ENCODE measurements around the gene GRID1.

The GRID1 gene

GRCh38 chr10:85961479-85962067, 405.0 kb downstream of the GRID1 start:
- TF ChIP-seq PATZ1 (tag by site-specific recombination; IDR thresholded peaks at IDR 0.05) (no peak), ZNF366 (tag by site-specific recombination; conservative IDR thresholded peaks at IDR 0.05) (peak; percentile 98), PRDM10 (tag by site-specific recombination; IDR thresholded peaks at IDR 0.05) (no peak)

GRCh38 chr10:85961073-85961472, 405.5 kb downstream of the GRID1 start:
- Histone ChIP-seq H3K27ac (ENCODE audit: extremely low read depth, low read depth, low read length) (no peak overlapping the region), H3K36me3 (ENCODE audit: control insufficient read depth in 2 of 2, insufficient read depth in 1 of 2, low read length in 2 of 2) (no peaks in the 10 kb centered on the region), H3K4me3 (ENCODE audit: low read depth, low read length) (no peak overlapping the region), H3K4me1 (ENCODE audit: control insufficient read depth, insufficient read depth, low read length) (no peaks in the 10 kb centered on the region), H3K9me3 (ENCODE audit: control insufficient read depth, insufficient read depth, low read depth, low read length) (no peaks in the 10 kb centered on the region)
- TF ChIP-seq ZNF624 (tag by site-specific recombination; IDR thresholded peaks at IDR 0.05) (no peak), TCF7L2 (IDR thresholded peaks at IDR 0.05; ENCODE audit: borderline replicate concordance, low read depth, low read length) (no peak), ZNF548 (tag by site-specific recombination; IDR thresholded peaks at IDR 0.05) (no peak), ZNF449 (tag by site-specific recombination; IDR thresholded peaks at IDR 0.05) (no peak), ZNF416 (tag by site-specific recombination; IDR thresholded peaks at IDR 0.05) (no peak), ZNF521 (tag by site-specific recombination; IDR thresholded peaks at IDR 0.05) (no peak), ZNF148 (tag by site-specific recombination; IDR thresholded peaks at IDR 0.05; ENCODE audit: borderline replicate concordance) (no peak), ZNF677 (tag by site-specific recombination; IDR thresholded peaks at IDR 0.05) (no peak), ZNF121 (tag by site-specific recombination; IDR thresholded peaks at IDR 0.05) (no peak), YY1 (tag by site-specific recombination; IDR thresholded peaks at IDR 0.05) (no peak), ZNF223 (tag by site-specific recombination; IDR thresholded peaks at IDR 0.05) (no peak), ZEB2 (tag by site-specific recombination; IDR thresholded peaks at IDR 0.05) (no peak)
- ChIA-PET POLR2A (no interaction called here), CTCF (no interaction called here)

More at GRCh38 chr10:85961479-85962067, 405.0 kb downstream of the GRID1 start:
- Histone ChIP-seq H3K36me3 (ENCODE audit: control insufficient read depth in 2 of 2, insufficient read depth in 1 of 2, low read length in 2 of 2) (no peaks in the 10 kb centered on the region), H3K4me3 (ENCODE audit: low read depth, low read length) (no peak overlapping the region), H3K4me1 (ENCODE audit: control insufficient read depth, insufficient read depth, low read length) (no peaks in the 10 kb centered on the region), H3K27ac (ENCODE audit: extremely low read depth, low read depth, low read length) (no peak overlapping the region), H3K9me3 (ENCODE audit: control insufficient read depth, insufficient read depth, low read depth, low read length) (no peaks in the 10 kb centered on the region)
- ChIA-PET POLR2A (no interaction called here), CTCF (no interaction called here)
